ENCODE results near the gene HLX.

Gene HLX

DNA sequence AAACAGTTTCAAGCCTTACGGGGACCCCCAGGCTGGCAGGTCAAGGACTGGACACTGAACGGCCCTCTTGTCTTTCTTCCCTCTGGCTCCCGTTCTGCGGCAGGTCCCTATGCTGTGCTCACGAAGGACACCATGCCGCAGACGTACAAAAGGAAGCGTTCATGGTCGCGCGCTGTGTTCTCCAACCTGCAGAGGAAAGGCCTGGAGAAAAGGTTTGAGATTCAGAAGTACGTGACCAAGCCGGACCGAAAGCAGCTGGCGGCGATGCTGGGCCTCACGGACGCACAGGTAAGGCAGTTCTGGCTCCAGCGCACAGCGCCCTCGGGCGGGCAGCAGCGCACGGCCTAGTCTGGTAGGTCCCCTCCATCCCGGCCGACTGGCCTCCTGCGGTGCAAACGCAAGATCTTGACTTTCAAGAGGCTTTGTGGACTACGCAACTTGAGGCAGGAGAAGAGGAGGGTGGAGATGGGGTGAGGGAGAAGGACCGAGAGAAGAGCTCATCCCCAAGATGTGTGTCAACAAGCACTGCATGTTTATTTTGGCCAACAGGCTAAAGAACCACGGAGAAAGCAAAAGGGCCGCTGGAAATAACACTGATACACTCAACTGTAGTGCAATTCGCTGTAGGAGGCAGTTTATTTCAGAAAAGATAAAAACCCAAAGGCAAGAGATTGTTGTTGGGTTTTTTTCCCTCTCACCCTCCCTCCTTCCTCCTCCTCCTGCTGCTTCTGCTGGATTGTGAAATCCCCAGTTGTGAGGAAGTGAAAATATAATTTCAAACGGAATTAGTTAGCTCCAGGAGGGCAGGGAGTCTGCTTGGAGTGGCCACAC, 3.0 kb downstream of the HLX start:
- ChIA-PET CTCF (interaction anchor here (0.8 kb wide), 1 partner anchor 48 kb away, joined by 3 read pairs; no protein-coding TSS in a partner anchor), POLR2A (no interaction called here)
- TF ChIP-seq FOXM1 (IDR thresholded peaks at IDR 0.05; ENCODE audit: borderline replicate concordance) (no peak), ELF4 (IDR thresholded peaks at IDR 0.05) (no peak), CTBP1 (IDR thresholded peaks at IDR 0.05; ENCODE audit: borderline replicate concordance) (no peak), FOXA1 (IDR thresholded peaks at IDR 0.05) (no peak), PKNOX1 (IDR thresholded peaks at IDR 0.05) (no peak), ZNF384 (IDR thresholded peaks at IDR 0.05) (no peak), L3MBTL2 (conservative IDR thresholded peaks at IDR 0.05) (no peak), SUZ12 (IDR thresholded peaks at IDR 0.05) (no peak), NFRKB (IDR thresholded peaks at IDR 0.05) (no peak), BHLHE40 (IDR thresholded peaks at IDR 0.05; ENCODE audit: borderline replicate concordance) (no peak), SP1 (IDR thresholded peaks at IDR 0.05) (no peak), TARDBP (IDR thresholded peaks at IDR 0.05) (no peak), HDGF (IDR thresholded peaks at IDR 0.05; ENCODE audit: borderline replicate concordance) (no peak)
- no peak for DNase-seq (ENCODE audit: extremely low spot score)

- POLR2A ChIA-PET = no interaction called here
- CTCF ChIA-PET = no interaction called here
- TF ChIP-seq PKNOX1 (IDR thresholded peaks at IDR 0.05) = no peak
- no peak for TF ChIP-seq SUZ12 (IDR thresholded peaks at IDR 0.05)
- no peak for TF ChIP-seq SP1 (IDR thresholded peaks at IDR 0.05)
- no peak for TF ChIP-seq HDGF (IDR thresholded peaks at IDR 0.05; ENCODE audit: borderline replicate concordance)
- no peak for TF ChIP-seq NFRKB (IDR thresholded peaks at IDR 0.05)
- TF ChIP-seq TARDBP (IDR thresholded peaks at IDR 0.05) = no peak
- no peak for TF ChIP-seq FOXA1 (IDR thresholded peaks at IDR 0.05)
- no peak for TF ChIP-seq LEF1 (IDR thresholded peaks at IDR 0.05; ENCODE audit: borderline replicate concordance)
- no peak for TF ChIP-seq FOXM1 (IDR thresholded peaks at IDR 0.05; ENCODE audit: borderline replicate concordance)
- no peak for TF ChIP-seq CTBP1 (IDR thresholded peaks at IDR 0.05; ENCODE audit: borderline replicate concordance)
- no peak for TF ChIP-seq ZNF384 (IDR thresholded peaks at IDR 0.05)
- TF ChIP-seq ELF4 (IDR thresholded peaks at IDR 0.05) = no peak
- TF ChIP-seq BHLHE40 (IDR thresholded peaks at IDR 0.05; ENCODE audit: borderline replicate concordance) = no peak
- TF ChIP-seq FOXK2 (IDR thresholded peaks at IDR 0.05) = no peak
- no peak for TF ChIP-seq L3MBTL2 (conservative IDR thresholded peaks at IDR 0.05)
- TF ChIP-seq ARNT (IDR thresholded peaks at IDR 0.05) = no peak
- no peak for DNase-seq (ENCODE audit: extremely low spot score)
These were observed 5.1 kb downstream of the HLX start for GRCh38 chr1:220884109-220884980.

GRCh38 chr1:220884981-220885918, 6.0 kb downstream of the HLX start:
- ChIA-PET CTCF (no interaction called here), POLR2A (no interaction called here)
- no peak for DNase-seq (ENCODE audit: extremely low spot score)
- TF ChIP-seq FOXA1 (IDR thresholded peaks at IDR 0.05) = no peak
- no peak for TF ChIP-seq SP1 (IDR thresholded peaks at IDR 0.05)
- TF ChIP-seq ZNF384 (IDR thresholded peaks at IDR 0.05) = no peak
- no peak for TF ChIP-seq CTBP1 (IDR thresholded peaks at IDR 0.05; ENCODE audit: borderline replicate concordance)
- TF ChIP-seq SUZ12 (IDR thresholded peaks at IDR 0.05) = no peak
- no peak for TF ChIP-seq ARNT (IDR thresholded peaks at IDR 0.05)
- no peak for TF ChIP-seq HDGF (IDR thresholded peaks at IDR 0.05; ENCODE audit: borderline replicate concordance)
- TF ChIP-seq TARDBP (IDR thresholded peaks at IDR 0.05) = no peak
- no peak for TF ChIP-seq LEF1 (IDR thresholded peaks at IDR 0.05; ENCODE audit: borderline replicate concordance)
- TF ChIP-seq BHLHE40 (IDR thresholded peaks at IDR 0.05; ENCODE audit: borderline replicate concordance) = no peak
- TF ChIP-seq NFRKB (IDR thresholded peaks at IDR 0.05) = no peak
- no peak for TF ChIP-seq L3MBTL2 (conservative IDR thresholded peaks at IDR 0.05)
- TF ChIP-seq FOXM1 (IDR thresholded peaks at IDR 0.05; ENCODE audit: borderline replicate concordance) = no peak
- TF ChIP-seq ELF4 (IDR thresholded peaks at IDR 0.05) = no peak
- no peak for TF ChIP-seq PKNOX1 (IDR thresholded peaks at IDR 0.05)
- TF ChIP-seq FOXK2 (IDR thresholded peaks at IDR 0.05) = no peak

GRCh38 chr1:220885971-220886370, 6.7 kb downstream of the HLX start:
- CTCF ChIA-PET = no interaction called here
- DNase-seq (ENCODE audit: extremely low spot score) = no peak
- POLR2A ChIA-PET = no interaction called here
- no peak for TF ChIP-seq BHLHE40 (IDR thresholded peaks at IDR 0.05; ENCODE audit: borderline replicate concordance)
- TF ChIP-seq TARDBP (IDR thresholded peaks at IDR 0.05) = no peak
- TF ChIP-seq FOXM1 (IDR thresholded peaks at IDR 0.05; ENCODE audit: borderline replicate concordance) = no peak
- no peak for TF ChIP-seq ELF4 (IDR thresholded peaks at IDR 0.05)
- no peak for TF ChIP-seq ZNF384 (IDR thresholded peaks at IDR 0.05)
- TF ChIP-seq ARNT (IDR thresholded peaks at IDR 0.05) = no peak
- no peak for TF ChIP-seq NFRKB (IDR thresholded peaks at IDR 0.05)
